Measurements from ENCODE around the gene CDC42BPB.

The CDC42BPB gene

GRCh38 chr14:102945346-102946130 is 111.8 kb downstream of the CDC42BPB start:
- DNase-seq (ENCODE audit: low read depth, low spot score) = no peak

- DNase-seq (ENCODE audit: low read depth, low spot score) = no peak
These were observed 112.7 kb downstream of the CDC42BPB start for GRCh38 chr14:102944448-102945330.

GRCh38 chr14:102943979-102944378 is 113.4 kb downstream of the CDC42BPB start:
- no peak for DNase-seq (ENCODE audit: low read depth, low spot score)

GRCh38 chr14:102943454-102943853 is 113.9 kb downstream of the CDC42BPB start:
- no peak for DNase-seq (ENCODE audit: low read depth, low spot score)

- no peak for DNase-seq (ENCODE audit: low read depth, low spot score)
These were observed 115.3 kb downstream of the CDC42BPB start for GRCh38 chr14:102942069-102942468.

- DNase-seq (ENCODE audit: low read depth, low spot score) = no peak
These were observed 115.8 kb downstream of the CDC42BPB start for GRCh38 chr14:102941419-102942011.

- DNase-seq (ENCODE audit: low read depth, low spot score) = no peak
These were observed 116.5 kb downstream of the CDC42BPB start for GRCh38 chr14:102940729-102941362.

GRCh38 chr14:102939820-102940561 is 117.4 kb downstream of the CDC42BPB start:
- no peak for DNase-seq (ENCODE audit: low read depth, low spot score)

GRCh38 chr14:102939329-102939728 is 118.0 kb downstream of the CDC42BPB start:
- DNase-seq (ENCODE audit: low read depth, low spot score) = no peak

- no peak for DNase-seq (ENCODE audit: low read depth, low spot score)
These were observed 119.2 kb downstream of the CDC42BPB start for GRCh38 chr14:102938191-102938590.

- DNase-seq (ENCODE audit: low read depth, low spot score) = no peak
These were observed 119.8 kb downstream of the CDC42BPB start for GRCh38 chr14:102937331-102938175.

GRCh38 chr14:102935756-102936155 is 121.6 kb downstream of the CDC42BPB start:
- no peak for DNase-seq (ENCODE audit: low read depth, low spot score)

- DNase-seq (ENCODE audit: low read depth, low spot score) = no peak
These were observed 123.6 kb downstream of the CDC42BPB start for GRCh38 chr14:102933618-102934231.

- DNase-seq (ENCODE audit: low read depth, low spot score) = no peak
These were observed 124.7 kb downstream of the CDC42BPB start for GRCh38 chr14:102932484-102933248.

- no peak for DNase-seq (ENCODE audit: low read depth, low spot score)
These were observed 125.6 kb downstream of the CDC42BPB start for GRCh38 chr14:102931580-102932285.

GRCh38 chr14:102930753-102931579 is 126.4 kb downstream of the CDC42BPB start:
- no peak for DNase-seq (ENCODE audit: low read depth, low spot score)

- no peak for DNase-seq (ENCODE audit: low read depth, low spot score)
These were observed 127.1 kb downstream of the CDC42BPB start for GRCh38 chr14:102930138-102930752.
